ENCODE results near the gene KMT5B.

KMT5B gene

GRCh38 chr11:68204402-68204801, 8.7 kb downstream of the KMT5B start:
- H3K27ac ChIP-seq (ENCODE audit: low read depth in 2 of 2, low read length in 2 of 2) = no peak overlapping the region

GRCh38 chr11:68202165-68202564, 10.9 kb downstream of the KMT5B start:
- peaks cover 0 to 3% of the 10 kb centered on the region in 2 donors for H3K36me3 ChIP-seq (ENCODE audit: control insufficient read depth in 2 of 2, insufficient read depth in 2 of 2, low read length in 2 of 2)
- H3K9ac ChIP-seq (ENCODE audit: low read depth in 1 of 2, low read length in 2 of 2) = no peak overlapping the region
- H3K4me1 ChIP-seq (ENCODE audit: control insufficient read depth in 2 of 2, insufficient read depth in 2 of 2, low read length in 2 of 2) = peaks cover 5 to 10% of the 10 kb centered on the region in 2 donors
- H3K27me3 ChIP-seq (ENCODE audit: control insufficient read depth in 2 of 2, insufficient read depth in 2 of 2, low read length in 2 of 2) = no peaks in the 10 kb centered on the region
- no peaks in the 10 kb centered on the region for H3K9me3 ChIP-seq (ENCODE audit: control insufficient read depth in 2 of 2, low read length in 2 of 2)
- no peak overlapping the region for H3K4me3 ChIP-seq (ENCODE audit: low read length in 2 of 2)
- H3K27ac ChIP-seq (ENCODE audit: low read depth in 2 of 2, low read length in 2 of 2) = no peak overlapping the region

More at GRCh38 chr11:68204402-68204801, 8.7 kb downstream of the KMT5B start:
- Histone ChIP-seq H3K4me1 (ENCODE audit: control insufficient read depth in 2 of 2, insufficient read depth in 2 of 2, low read length in 2 of 2) (peaks cover 10 to 12% of the 10 kb centered on the region in 2 donors), H3K36me3 (ENCODE audit: control insufficient read depth in 2 of 2, insufficient read depth in 2 of 2, low read length in 2 of 2) (peaks cover 0 to 3% of the 10 kb centered on the region in 2 donors), H3K27me3 (ENCODE audit: control insufficient read depth in 2 of 2, insufficient read depth in 2 of 2, low read length in 2 of 2) (no peaks in the 10 kb centered on the region), H3K9me3 (ENCODE audit: control insufficient read depth in 2 of 2, low read length in 2 of 2) (no peaks in the 10 kb centered on the region), H3K4me3 (ENCODE audit: low read length in 2 of 2) (no peak overlapping the region), H3K9ac (ENCODE audit: low read depth in 1 of 2, low read length in 2 of 2) (no peak overlapping the region)

GRCh38 chr11:68201492-68201891, 11.6 kb downstream of the KMT5B start:
- peaks cover 7 to 13% of the 10 kb centered on the region in 2 donors for H3K4me1 ChIP-seq (ENCODE audit: control insufficient read depth in 2 of 2, insufficient read depth in 2 of 2, low read length in 2 of 2)
- no peak overlapping the region for H3K27ac ChIP-seq (ENCODE audit: low read depth in 2 of 2, low read length in 2 of 2)
- peaks cover 0 to 3% of the 10 kb centered on the region in 2 donors for H3K36me3 ChIP-seq (ENCODE audit: control insufficient read depth in 2 of 2, insufficient read depth in 2 of 2, low read length in 2 of 2)
- no peak overlapping the region for H3K4me3 ChIP-seq (ENCODE audit: low read length in 2 of 2)
- H3K9me3 ChIP-seq (ENCODE audit: control insufficient read depth in 2 of 2, low read length in 2 of 2) = no peaks in the 10 kb centered on the region
- H3K9ac ChIP-seq (ENCODE audit: low read depth in 1 of 2, low read length in 2 of 2) = no peak overlapping the region
- no peaks in the 10 kb centered on the region for H3K27me3 ChIP-seq (ENCODE audit: control insufficient read depth in 2 of 2, insufficient read depth in 2 of 2, low read length in 2 of 2)

- Histone ChIP-seq H3K9me3 (ENCODE audit: control insufficient read depth in 2 of 2, low read length in 2 of 2) (no peaks in the 10 kb centered on the region), H3K27ac (ENCODE audit: low read depth in 2 of 2, low read length in 2 of 2) (no peak overlapping the region), H3K9ac (ENCODE audit: low read depth in 1 of 2, low read length in 2 of 2) (no peak overlapping the region), H3K4me3 (ENCODE audit: low read length in 2 of 2) (no peak overlapping the region), H3K4me1 (ENCODE audit: control insufficient read depth in 2 of 2, insufficient read depth in 2 of 2, low read length in 2 of 2) (peaks cover 9 to 13% of the 10 kb centered on the region in 2 donors), H3K36me3 (ENCODE audit: control insufficient read depth in 2 of 2, insufficient read depth in 2 of 2, low read length in 2 of 2) (peaks cover 0 to 3% of the 10 kb centered on the region in 2 donors), H3K27me3 (ENCODE audit: control insufficient read depth in 2 of 2, insufficient read depth in 2 of 2, low read length in 2 of 2) (no peaks in the 10 kb centered on the region)
These were observed 12.5 kb downstream of the KMT5B start for GRCh38 chr11:68200639-68201038.

- Histone ChIP-seq H3K9me3 (ENCODE audit: control insufficient read depth in 2 of 2, low read length in 2 of 2) (no peaks in the 10 kb centered on the region), H3K27me3 (ENCODE audit: control insufficient read depth in 2 of 2, insufficient read depth in 2 of 2, low read length in 2 of 2) (no peaks in the 10 kb centered on the region), H3K36me3 (ENCODE audit: control insufficient read depth in 2 of 2, insufficient read depth in 2 of 2, low read length in 2 of 2) (peaks cover 0 to 3% of the 10 kb centered on the region in 2 donors), H3K4me3 (ENCODE audit: low read length in 2 of 2) (no peak overlapping the region), H3K27ac (ENCODE audit: low read depth in 2 of 2, low read length in 2 of 2) (no peak overlapping the region), H3K4me1 (ENCODE audit: control insufficient read depth in 2 of 2, insufficient read depth in 2 of 2, low read length in 2 of 2) (peaks cover 9 to 14% of the 10 kb centered on the region in 2 donors), H3K9ac (ENCODE audit: low read depth in 1 of 2, low read length in 2 of 2) (no peak overlapping the region)
These were observed 13.7 kb downstream of the KMT5B start for GRCh38 chr11:68199295-68199987.

- H3K9ac ChIP-seq (ENCODE audit: low read depth in 1 of 2, low read length in 2 of 2) = no peak overlapping the region
- H3K4me3 ChIP-seq (ENCODE audit: low read length in 2 of 2) = no peak overlapping the region
- H3K36me3 ChIP-seq (ENCODE audit: control insufficient read depth in 2 of 2, insufficient read depth in 2 of 2, low read length in 2 of 2) = peaks cover 0 to 3% of the 10 kb centered on the region in 2 donors
- peaks cover 11 to 16% of the 10 kb centered on the region in 2 donors for H3K4me1 ChIP-seq (ENCODE audit: control insufficient read depth in 2 of 2, insufficient read depth in 2 of 2, low read length in 2 of 2)
- H3K9me3 ChIP-seq (ENCODE audit: control insufficient read depth in 2 of 2, low read length in 2 of 2) = no peaks in the 10 kb centered on the region
- no peak overlapping the region for H3K27ac ChIP-seq (ENCODE audit: low read depth in 2 of 2, low read length in 2 of 2)
- H3K27me3 ChIP-seq (ENCODE audit: control insufficient read depth in 2 of 2, insufficient read depth in 2 of 2, low read length in 2 of 2) = no peaks in the 10 kb centered on the region
These were observed 16.9 kb downstream of the KMT5B start for GRCh38 chr11:68196219-68196618.

GRCh38 chr11:68194675-68195294, 18.3 kb downstream of the KMT5B start:
- H3K9me3 ChIP-seq (ENCODE audit: control insufficient read depth in 2 of 2, low read length in 2 of 2) = no peaks in the 10 kb centered on the region
- no peaks in the 10 kb centered on the region for H3K27me3 ChIP-seq (ENCODE audit: control insufficient read depth in 2 of 2, insufficient read depth in 2 of 2, low read length in 2 of 2)
- peaks cover 0 to 3% of the 10 kb centered on the region in 2 donors for H3K36me3 ChIP-seq (ENCODE audit: control insufficient read depth in 2 of 2, insufficient read depth in 2 of 2, low read length in 2 of 2)
- no peak overlapping the region for H3K27ac ChIP-seq (ENCODE audit: low read depth in 2 of 2, low read length in 2 of 2)
- H3K9ac ChIP-seq (ENCODE audit: low read depth in 1 of 2, low read length in 2 of 2) = no peak overlapping the region
- H3K4me3 ChIP-seq (ENCODE audit: low read length in 2 of 2) = no peak overlapping the region
- peaks cover 11% of the 10 kb centered on the region in 2 donors for H3K4me1 ChIP-seq (ENCODE audit: control insufficient read depth in 2 of 2, insufficient read depth in 2 of 2, low read length in 2 of 2)

- H3K4me3 ChIP-seq (ENCODE audit: low read length in 2 of 2) = no peak overlapping the region
- no peak overlapping the region for H3K9ac ChIP-seq (ENCODE audit: low read depth in 1 of 2, low read length in 2 of 2)
- no peaks in the 10 kb centered on the region for H3K9me3 ChIP-seq (ENCODE audit: control insufficient read depth in 2 of 2, low read length in 2 of 2)
- H3K27me3 ChIP-seq (ENCODE audit: control insufficient read depth in 2 of 2, insufficient read depth in 2 of 2, low read length in 2 of 2) = no peaks in the 10 kb centered on the region
- H3K36me3 ChIP-seq (ENCODE audit: control insufficient read depth in 2 of 2, insufficient read depth in 2 of 2, low read length in 2 of 2) = no peaks in the 10 kb centered on the region
- peaks cover 11 to 13% of the 10 kb centered on the region in 2 donors for H3K4me1 ChIP-seq (ENCODE audit: control insufficient read depth in 2 of 2, insufficient read depth in 2 of 2, low read length in 2 of 2)
- H3K27ac ChIP-seq (ENCODE audit: low read depth in 2 of 2, low read length in 2 of 2) = no peak overlapping the region
These were observed 20.1 kb downstream of the KMT5B start for GRCh38 chr11:68193018-68193417.

GRCh38 chr11:68191661-68192579, 21.2 kb downstream of the KMT5B start:
- H3K27ac ChIP-seq (ENCODE audit: low read depth in 2 of 2, low read length in 2 of 2) = no peak overlapping the region
- H3K27me3 ChIP-seq (ENCODE audit: control insufficient read depth in 2 of 2, insufficient read depth in 2 of 2, low read length in 2 of 2) = no peaks in the 10 kb centered on the region
- H3K36me3 ChIP-seq (ENCODE audit: control insufficient read depth in 2 of 2, insufficient read depth in 2 of 2, low read length in 2 of 2) = peaks cover 0 to 7% of the 10 kb centered on the region in 2 donors
- H3K9me3 ChIP-seq (ENCODE audit: control insufficient read depth in 2 of 2, low read length in 2 of 2) = no peaks in the 10 kb centered on the region
- H3K4me1 ChIP-seq (ENCODE audit: control insufficient read depth in 2 of 2, insufficient read depth in 2 of 2, low read length in 2 of 2) = peaks cover 9 to 13% of the 10 kb centered on the region in 2 donors
- H3K4me3 ChIP-seq (ENCODE audit: low read length in 2 of 2) = no peak overlapping the region
- H3K9ac ChIP-seq (ENCODE audit: low read depth in 1 of 2, low read length in 2 of 2) = no peak overlapping the region

GRCh38 chr11:68189888-68190287, 23.2 kb downstream of the KMT5B start:
- no peak overlapping the region for H3K27ac ChIP-seq (ENCODE audit: low read depth in 2 of 2, low read length in 2 of 2)
- H3K9ac ChIP-seq (ENCODE audit: low read depth in 1 of 2, low read length in 2 of 2) = no peak overlapping the region
- peaks cover 8 to 22% of the 10 kb centered on the region in 2 donors for H3K36me3 ChIP-seq (ENCODE audit: control insufficient read depth in 2 of 2, insufficient read depth in 2 of 2, low read length in 2 of 2)
- H3K9me3 ChIP-seq (ENCODE audit: control insufficient read depth in 2 of 2, low read length in 2 of 2) = no peaks in the 10 kb centered on the region
- peaks cover 0 to 9% of the 10 kb centered on the region in 2 donors for H3K4me1 ChIP-seq (ENCODE audit: control insufficient read depth in 2 of 2, insufficient read depth in 2 of 2, low read length in 2 of 2)
- H3K4me3 ChIP-seq (ENCODE audit: low read length in 2 of 2) = no peak overlapping the region
- H3K27me3 ChIP-seq (ENCODE audit: control insufficient read depth in 2 of 2, insufficient read depth in 2 of 2, low read length in 2 of 2) = no peaks in the 10 kb centered on the region
